ENCODE data around the gene DEDD2.
A peak's percentile ranks its signal among the peaks of the same experiment; 100 is the strongest.

The DEDD2 gene

GRCh38 chr19:42225718-42226292 is 8.3 kb upstream of the DEDD2 start:
- Histone ChIP-seq H3K9me3 (replicated peaks in 1 of 11) (no peaks in the 10 kb centered on the region), H3K27me3 (no peaks in the 10 kb centered on the region), H4K20me1 (peaks cover 53 to 94% (median 90%) of the 10 kb centered on the region in 11 experiments), H3K4me1 (peaks cover 11 to 24% (median 17%) of the 10 kb centered on the region in 10 experiments), H3K4me2 (no peak overlapping the region), H3K9ac (no peak overlapping the region), H3K36me3 (peaks cover 73 to 93% (median 82%) of the 10 kb centered on the region in 11 experiments), H3K4me3 (no peak overlapping the region), H3K27ac (no peak overlapping the region)
- no peak for TF ChIP-seq Cebpa-rat (IDR thresholded peaks at IDR 0.05)

- Histone ChIP-seq H3K36me3 (peaks cover 68 to 86% (median 77%) of the 10 kb centered on the region in 11 experiments), H3K9me3 (replicated peaks in 1 of 11) (no peaks in the 10 kb centered on the region), H3K4me2 (no peak overlapping the region), H3K27me3 (no peaks in the 10 kb centered on the region), H3K27ac (no peak overlapping the region), H3K4me1 (peaks cover 13 to 26% (median 17%) of the 10 kb centered on the region in 10 experiments), H3K4me3 (no peak overlapping the region), H4K20me1 (peaks cover 50 to 94% (median 86%) of the 10 kb centered on the region in 11 experiments), H3K9ac (no peak overlapping the region)
- no peak for TF ChIP-seq Cebpa-rat (IDR thresholded peaks at IDR 0.05)
Measured at GRCh38 chr19:42224940-42225717, 7.7 kb upstream of the DEDD2 start.

- Histone ChIP-seq H3K27me3 (no peaks in the 10 kb centered on the region), H3K9me3 (replicated peaks in 1 of 11) (no peaks in the 10 kb centered on the region), H3K4me2 (peak overlapping the region; percentile 88 to 100 (median 97)), H3K9ac (peak overlapping the region; percentile 81 to 94 (median 86)), H3K4me1 (peaks cover 44 to 54% (median 46%) of the 10 kb centered on the region in 10 experiments), H3K4me3 (peak overlapping the region; percentile 75 to 92 (median 84)), H3K27ac (peak overlapping the region; percentile 14 to 87 (median 78); a peak in 21 of 22 replicates), H4K20me1 (peaks cover 25 to 62% (median 52%) of the 10 kb centered on the region in 11 experiments; a peak in 21 of 22 replicates), H3K36me3 (peaks cover 27 to 46% (median 33%) of the 10 kb centered on the region in 11 experiments)
- no peak for TF ChIP-seq Cebpa-rat (IDR thresholded peaks at IDR 0.05)
Measured at GRCh38 chr19:42220751-42221097, 3.2 kb upstream of the DEDD2 start.

- peaks cover 23 to 46% (median 32%) of the 10 kb centered on the region in 11 experiments for H3K36me3 ChIP-seq
- H4K20me1 ChIP-seq: peaks cover 27 to 63% (median 53%) of the 10 kb centered on the region in 11 experiments; a peak in 21 of 22 replicates
- TF ChIP-seq Cebpa-rat (IDR thresholded peaks at IDR 0.05): no peak
- H3K9me3 ChIP-seq (replicated peaks in 1 of 11): no peaks in the 10 kb centered on the region
- H3K4me1 ChIP-seq: peaks cover 50 to 61% (median 53%) of the 10 kb centered on the region in 10 experiments
- H3K4me3 ChIP-seq: peak within 1 kb of the TSS; percentile 75 to 92 (median 84)
- peak within 1 kb of the TSS; percentile 14 to 87 (median 78); a peak in 21 of 22 replicates for H3K27ac ChIP-seq
- peak within 1 kb of the TSS; percentile 91 to 100 (median 98) for H3K4me2 ChIP-seq
- no peaks in the 10 kb centered on the region for H3K27me3 ChIP-seq
- peak within 1 kb of the TSS; percentile 81 to 94 (median 86) for H3K9ac ChIP-seq
Measured at GRCh38 chr19:42219812-42220750, 2.6 kb upstream of the DEDD2 start, which contains the start of gene ZNF526. Gene ZNF526 (plus strand): TSS chr19:42220312. CDS start chr19:42224404, 4,092 bp downstream.

GRCh38 chr19:42216653-42217519 is 591 bp downstream of the DEDD2 start:
- H3K9ac ChIP-seq: peak overlapping the region; percentile 76 to 94 (median 85)
- H3K9me3 ChIP-seq (replicated peaks in 1 of 11): peaks cover 0 to 6% (median 0%) of the 10 kb centered on the region in 11 experiments; a peak in 2 of 22 replicates
- H3K36me3 ChIP-seq: peaks cover 34 to 46% (median 37%) of the 10 kb centered on the region in 11 experiments
- no peak for TF ChIP-seq Cebpa-rat (IDR thresholded peaks at IDR 0.05)
- H3K4me1 ChIP-seq: peaks cover 61 to 80% (median 68%) of the 10 kb centered on the region in 10 experiments
- peak overlapping the region; percentile 90 to 100 (median 99) for H3K4me2 ChIP-seq
- no peaks in the 10 kb centered on the region for H3K27me3 ChIP-seq
- H4K20me1 ChIP-seq: peaks cover 24 to 65% (median 47%) of the 10 kb centered on the region in 11 experiments; a peak in 21 of 22 replicates
- peak overlapping the region; percentile 44 to 87 (median 75) for H3K27ac ChIP-seq
- H3K4me3 ChIP-seq: peak overlapping the region; percentile 79 to 96 (median 88)

- H4K20me1 ChIP-seq: peaks cover 17 to 65% (median 40%) of the 10 kb centered on the region in 11 experiments; a peak in 21 of 22 replicates
- peak overlapping the region in 1 of 11 experiments; percentile 5; a peak in 2 of 22 replicates for H3K27ac ChIP-seq
- peak overlapping the region in 4 of 10 experiments; percentile 20 to 96 (median 92); a peak in 5 of 20 replicates for H3K4me3 ChIP-seq
- peaks cover 49 to 83% (median 56%) of the 10 kb centered on the region in 10 experiments for H3K4me1 ChIP-seq
- H3K9ac ChIP-seq: peak overlapping the region in 10 of 11 experiments; percentile 3 to 94 (median 85); a peak in 14 of 22 replicates
- no peak for TF ChIP-seq Cebpa-rat (IDR thresholded peaks at IDR 0.05)
- peaks cover 0 to 6% (median 0%) of the 10 kb centered on the region in 11 experiments; a peak in 2 of 22 replicates for H3K9me3 ChIP-seq (replicated peaks in 1 of 11)
- H3K27me3 ChIP-seq: no peaks in the 10 kb centered on the region
- peaks cover 45 to 60% (median 52%) of the 10 kb centered on the region in 11 experiments for H3K36me3 ChIP-seq
- H3K4me2 ChIP-seq: peak overlapping the region; percentile 90 to 100 (median 99); a peak in 20 of 22 replicates
Measured at GRCh38 chr19:42214810-42215485, 2.5 kb downstream of the DEDD2 start.

- no peaks in the 10 kb centered on the region for H3K27me3 ChIP-seq
- H3K27ac ChIP-seq: peak overlapping the region in 5 of 11 experiments; percentile 1 to 53 (median 31); a peak in 5 of 22 replicates
- H3K9me3 ChIP-seq (replicated peaks in 1 of 11): peaks cover 0 to 6% (median 0%) of the 10 kb centered on the region in 11 experiments; a peak in 2 of 22 replicates
- peaks cover 66 to 81% (median 72%) of the 10 kb centered on the region in 11 experiments for H3K36me3 ChIP-seq
- peak overlapping the region in 3 of 11 experiments; percentile 4 to 94 (median 28); a peak in 3 of 22 replicates for H3K9ac ChIP-seq
- peaks cover 38 to 85% (median 47%) of the 10 kb centered on the region in 10 experiments for H3K4me1 ChIP-seq
- no peak for TF ChIP-seq Cebpa-rat (IDR thresholded peaks at IDR 0.05)
- peak overlapping the region in 8 of 11 experiments; percentile 7 to 99 (median 35); a peak in 11 of 22 replicates for H3K4me2 ChIP-seq
- H4K20me1 ChIP-seq: peaks cover 19 to 83% (median 40%) of the 10 kb centered on the region in 11 experiments; a peak in 21 of 22 replicates
- peak overlapping the region in 2 of 10 experiments; percentile 3 to 17; a peak in 2 of 20 replicates for H3K4me3 ChIP-seq
Measured at GRCh38 chr19:42212886-42213285, 4.6 kb downstream of the DEDD2 start.

All from BLaER1 treated with 17β-estradiol and CSF1 and Interleukin-3, amounts not matched to agents 10 nM and 100 nM (cell line).